Measurements from ENCODE around the gene TSBP1. TPM values are rescaled to one million over a fixed set of nuclear protein-coding genes. Genes with fewer than 3 reads are reported as not detected.
"Not testable (repeated sequence)": the region's sequence is repeated elsewhere in the genome, so short reads cannot be mapped to it uniquely, and the experiment has no call there.

The TSBP1 gene
- total RNA-seq, 2 experiments from 2014 or later: not detected

- no peaks in the 10 kb centered on the region for H3K27me3 Mint-ChIP-seq
- no peak for DNase-seq
- H3K4me3 Mint-ChIP-seq: no peak overlapping the region
- no peaks in the 10 kb centered on the region for H3K36me3 Mint-ChIP-seq
- H3K27ac Mint-ChIP-seq: peak overlapping the region; percentile 5
- H3K4me1 Mint-ChIP-seq: peaks cover 18% of the 10 kb centered on the region
- peaks cover 4% of the 10 kb centered on the region for H3K9me3 Mint-ChIP-seq
These were observed 100.3 kb downstream of the TSBP1 start for GRCh38 chr6:32271429-32271828.

GRCh38 chr6:32268459-32268858, 103.2 kb downstream of the TSBP1 start:
- not testable (repeated sequence) for DNase-seq, H3K9me3 Mint-ChIP-seq, H3K36me3 Mint-ChIP-seq, H3K27ac Mint-ChIP-seq, H3K4me3 Mint-ChIP-seq, H3K27me3 Mint-ChIP-seq
- H3K4me1 Mint-ChIP-seq: peaks cover 15% of the 10 kb centered on the region

- H3K4me1 Mint-ChIP-seq: peaks cover 11% of the 10 kb centered on the region
These were observed 104.7 kb downstream of the TSBP1 start for GRCh38 chr6:32267035-32267434.

GRCh38 chr6:32257262-32257661, 114.4 kb downstream of the TSBP1 start:
- Mint-ChIP-seq H3K4me1 (peaks cover 23% of the 10 kb centered on the region), H3K27me3 (peaks cover 11% of the 10 kb centered on the region)
- H3K27ac Mint-ChIP-seq, H3K4me3 Mint-ChIP-seq, H3K9me3 Mint-ChIP-seq, DNase-seq, H3K36me3 Mint-ChIP-seq: not testable (repeated sequence)

More at GRCh38 chr6:32267035-32267434, 104.7 kb downstream of the TSBP1 start:
- Mint-ChIP-seq H3K27ac (no peak overlapping the region), H3K9me3 (peaks cover 4% of the 10 kb centered on the region), H3K4me3 (no peak overlapping the region), H3K36me3 (no peaks in the 10 kb centered on the region), H3K27me3 (peaks cover 1% of the 10 kb centered on the region)
- DNase-seq: no peak

- Mint-ChIP-seq H3K9me3 (no peaks in the 10 kb centered on the region), H3K36me3 (no peaks in the 10 kb centered on the region), H3K27ac (peak overlapping the region; percentile 86), H3K4me1 (peaks cover 28% of the 10 kb centered on the region), H3K27me3 (peaks cover 8% of the 10 kb centered on the region), H3K4me3 (peak overlapping the region; percentile 73)
- peak; percentile 79 for DNase-seq
These were observed 116.2 kb downstream of the TSBP1 start for GRCh38 chr6:32255199-32256153.

- Mint-ChIP-seq H3K36me3 (no peaks in the 10 kb centered on the region), H3K9me3 (no peaks in the 10 kb centered on the region), H3K4me3 (peak overlapping the region; percentile 73), H3K4me1 (peaks cover 28% of the 10 kb centered on the region), H3K27ac (peak overlapping the region; percentile 86), H3K27me3 (peaks cover 6% of the 10 kb centered on the region)
- no peak for DNase-seq
These were observed 116.9 kb downstream of the TSBP1 start for GRCh38 chr6:32254761-32255198.

GRCh38 chr6:32252331-32253009, 119.2 kb downstream of the TSBP1 start:
- Mint-ChIP-seq H3K27me3 (no peaks in the 10 kb centered on the region), H3K4me1 (peaks cover 28% of the 10 kb centered on the region), H3K36me3 (no peaks in the 10 kb centered on the region), H3K4me3 (peak overlapping the region; percentile 35), H3K27ac (peak overlapping the region; percentile 47), H3K9me3 (peaks cover 3% of the 10 kb centered on the region)
- DNase-seq: no peak

GRCh38 chr6:32249262-32249661, 122.4 kb downstream of the TSBP1 start:
- DNase-seq: no peak
- H3K27ac Mint-ChIP-seq: no peak overlapping the region
- H3K4me3 Mint-ChIP-seq: no peak overlapping the region
- H3K36me3 Mint-ChIP-seq: no peaks in the 10 kb centered on the region
- H3K9me3 Mint-ChIP-seq: peaks cover 3% of the 10 kb centered on the region
- no peaks in the 10 kb centered on the region for H3K27me3 Mint-ChIP-seq
- peaks cover 23% of the 10 kb centered on the region for H3K4me1 Mint-ChIP-seq

- no peak overlapping the region for H3K27ac Mint-ChIP-seq
- H3K36me3 Mint-ChIP-seq: no peaks in the 10 kb centered on the region
- DNase-seq: no peak
- peaks cover 18% of the 10 kb centered on the region for H3K4me1 Mint-ChIP-seq
- peaks cover 3% of the 10 kb centered on the region for H3K9me3 Mint-ChIP-seq
- no peaks in the 10 kb centered on the region for H3K27me3 Mint-ChIP-seq
- no peak overlapping the region for H3K4me3 Mint-ChIP-seq
These were observed 124.3 kb downstream of the TSBP1 start for GRCh38 chr6:32247401-32247800.

- Mint-ChIP-seq H3K4me1 (peaks cover 29% of the 10 kb centered on the region), H3K36me3 (no peaks in the 10 kb centered on the region), H3K27ac (no peak overlapping the region), H3K4me3 (peak overlapping the region; percentile 59), H3K27me3 (no peaks in the 10 kb centered on the region), H3K9me3 (peaks cover 3% of the 10 kb centered on the region)
- peak; percentile 71 for DNase-seq
These were observed 126.7 kb downstream of the TSBP1 start for GRCh38 chr6:32244946-32245398.

GRCh38 chr6:32244270-32244669, 127.4 kb downstream of the TSBP1 start:
- H3K4me1 Mint-ChIP-seq: peaks cover 35% of the 10 kb centered on the region
- no peak for DNase-seq
- peaks cover 3% of the 10 kb centered on the region for H3K9me3 Mint-ChIP-seq
- no peaks in the 10 kb centered on the region for H3K36me3 Mint-ChIP-seq
- no peak overlapping the region for H3K4me3 Mint-ChIP-seq
- no peaks in the 10 kb centered on the region for H3K27me3 Mint-ChIP-seq
- no peak overlapping the region for H3K27ac Mint-ChIP-seq

Other genes starting within 250 kb of the TSBP1 start
- gene ATF6B, start 243.7 kb downstream of the TSBP1 start, total RNA-seq: 10 to 100 TPM; 50.4 to 53.5 TPM
- gene FKBPL, start 241.6 kb downstream of the TSBP1 start, total RNA-seq: 1 to 10 TPM; 5.8 to 6.8 TPM
- 1 to 10 TPM; 1.4 to 1.5 TPM for gene PRRT1, start 220.0 kb downstream of the TSBP1 start, total RNA-seq
- 10 to 100 TPM; 19.5 to 24.4 TPM for gene PPT2, start 217.8 kb downstream of the TSBP1 start, total RNA-seq
- 10 to 100 TPM; 12.8 to 14.0 TPM for gene EGFL8, start 207.3 kb downstream of the TSBP1 start, total RNA-seq
- 10 to 100 TPM; 30.8 to 33.6 TPM for gene AGPAT1, start 195.8 kb downstream of the TSBP1 start, total RNA-seq
- 10 to 100 TPM; 58.3 to 58.6 TPM for gene RNF5, start 193.5 kb downstream of the TSBP1 start, total RNA-seq
- 10 to 100 TPM in 1 of 2 experiments, 1 to 10 TPM in 1; 9.6 to 11.5 TPM for gene AGER, start 187.7 kb downstream of the TSBP1 start, total RNA-seq
- 10 to 100 TPM; 56.4 to 56.9 TPM for gene PBX2, start 181.7 kb downstream of the TSBP1 start, total RNA-seq
- 10 to 100 TPM; 68.4 to 71.3 TPM for gene GPSM3, start 179.3 kb downstream of the TSBP1 start, total RNA-seq
- gene NOTCH4, start 147.8 kb downstream of the TSBP1 start, total RNA-seq: 1 to 10 TPM in 1 of 2 experiments, under 1 TPM in 1; 0.88 to 1.3 TPM
- not detected for gene BTNL2, start 35.3 kb upstream of the TSBP1 start, total RNA-seq
- gene HLA-DRA, start 68.0 kb upstream of the TSBP1 start, total RNA-seq: 10 to 100 TPM in 1 of 2 experiments, 1 to 10 TPM in 1; 9.8 to 12.2 TPM
- under 1 TPM; 0.28 to 0.52 TPM for gene HLA-DRB5, start 158.4 kb upstream of the TSBP1 start, total RNA-seq
- 1 to 10 TPM; 4.2 to 5.1 TPM for gene HLA-DRB1, start 217.9 kb upstream of the TSBP1 start, total RNA-seq

Data from activated naive CD8-positive, alpha-beta T cell treated with anti-CD3 and anti-CD28 coated beads for 36 hours (primary cell).